GM10847 (cell line): ENCODE measurements around the gene NOL9.

Experiments
- POLR2A ChIP-seq: IDR thresholded peaks from 2 replicates; pipeline ENCODE4 v1.6.1; 2011; ENCODE audit not compliant: insufficient read length; ENCODE audit errors: extremely low read depth

NOL9 gene

DNA sequence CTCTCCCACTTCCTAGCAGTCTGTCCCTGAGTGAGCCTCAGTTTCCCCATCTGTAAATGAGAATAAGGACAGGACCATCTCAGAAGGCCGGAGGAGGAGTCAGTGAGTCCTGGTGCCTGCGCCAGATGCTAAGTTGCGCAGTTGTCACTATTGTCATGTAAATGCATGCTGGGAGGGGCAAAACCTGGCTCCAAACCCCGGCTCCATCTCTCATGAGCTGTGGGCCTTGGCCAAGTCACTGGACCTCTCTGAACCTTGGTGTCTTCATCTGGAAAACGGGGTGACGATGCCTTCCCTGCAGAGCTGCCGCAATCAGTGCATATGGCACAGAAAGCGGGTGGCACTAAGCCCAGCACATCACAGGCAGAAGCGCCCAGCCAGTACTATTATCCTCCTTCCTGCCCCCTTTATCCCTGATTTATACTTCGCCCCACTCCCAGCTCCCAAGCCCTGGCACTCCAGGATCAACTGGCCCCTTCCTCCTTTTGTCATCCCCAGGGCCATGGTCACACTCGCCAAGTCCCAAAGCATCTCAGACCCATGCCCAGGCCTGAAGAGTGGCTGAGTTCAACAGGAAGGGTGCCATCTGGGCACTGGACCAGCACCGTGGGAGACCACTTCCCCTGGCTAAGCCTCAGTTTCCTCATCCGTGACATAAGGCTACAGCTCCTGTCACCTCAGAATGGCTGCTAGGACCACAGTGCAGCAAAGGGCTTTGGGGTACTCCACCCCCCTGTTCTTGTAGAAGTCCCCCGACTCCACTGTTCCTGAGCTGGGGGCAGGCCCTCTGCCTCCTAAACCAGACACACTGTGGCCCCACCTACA lies 58.6 kb downstream of the NOL9 start:
- no peak for TF ChIP-seq POLR2A

DNA sequence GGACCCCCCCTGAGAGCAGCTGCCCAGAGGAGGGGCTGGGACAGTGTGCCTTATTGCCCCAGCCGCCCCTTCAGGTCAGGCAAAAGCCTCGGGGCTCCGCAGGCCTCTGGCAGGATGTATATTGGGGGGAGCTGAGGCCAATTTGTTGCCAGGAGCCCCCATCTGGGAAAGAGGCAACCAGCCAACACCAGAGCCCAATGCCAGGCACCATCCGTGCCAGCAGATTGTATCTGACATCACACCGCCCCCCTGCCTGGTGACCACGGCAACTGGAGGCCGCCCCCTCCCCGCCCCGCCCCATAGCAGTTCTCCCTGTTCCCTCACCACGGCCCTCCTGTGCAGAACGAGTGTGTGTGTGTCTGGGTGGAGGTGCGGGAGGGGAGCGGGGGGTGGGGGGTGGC lies 59.3 kb downstream of the NOL9 start:
- no peak for TF ChIP-seq POLR2A

DNA sequence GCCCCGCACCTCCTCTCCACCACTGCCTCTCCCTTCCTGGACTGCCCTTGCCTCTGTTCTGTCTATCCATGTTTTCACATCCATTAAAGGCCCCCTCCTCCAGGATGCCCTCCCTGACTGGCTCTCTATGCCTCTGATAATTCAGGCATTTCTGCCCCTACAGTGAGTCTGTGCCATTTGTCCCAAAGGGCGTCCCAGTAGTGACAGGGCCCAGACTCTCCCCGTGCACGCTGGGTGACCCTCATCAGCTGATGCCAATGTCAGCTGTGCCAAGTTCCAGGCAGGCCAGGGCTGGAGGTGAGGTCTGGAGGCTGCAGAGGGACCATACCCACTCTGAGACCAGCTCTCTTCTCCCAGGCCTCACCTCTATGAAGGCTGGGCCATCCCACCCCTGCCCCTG lies 59.7 kb downstream of the NOL9 start:
- no peak for TF ChIP-seq POLR2A

DNA sequence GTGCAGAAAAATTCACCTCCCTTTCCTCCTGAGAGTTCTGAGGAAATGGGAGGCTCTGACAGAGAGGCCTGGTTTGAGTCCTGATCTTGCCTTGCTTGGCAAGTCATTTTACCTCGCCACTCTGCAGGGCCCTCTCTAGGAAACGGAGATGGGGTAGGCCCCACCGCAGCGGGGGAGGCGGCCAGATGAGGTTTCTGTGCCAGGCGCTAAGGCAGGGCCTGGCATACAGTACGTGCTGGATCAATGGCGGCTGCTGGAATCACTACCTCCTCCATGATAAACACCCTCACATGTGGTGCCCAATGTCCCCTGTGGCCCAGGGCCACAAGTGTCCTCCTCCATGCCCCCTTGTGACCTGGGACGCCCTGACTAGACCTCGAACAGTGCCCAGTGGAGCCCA lies 62.3 kb downstream of the NOL9 start:
- TF ChIP-seq POLR2A: no peak

DNA sequence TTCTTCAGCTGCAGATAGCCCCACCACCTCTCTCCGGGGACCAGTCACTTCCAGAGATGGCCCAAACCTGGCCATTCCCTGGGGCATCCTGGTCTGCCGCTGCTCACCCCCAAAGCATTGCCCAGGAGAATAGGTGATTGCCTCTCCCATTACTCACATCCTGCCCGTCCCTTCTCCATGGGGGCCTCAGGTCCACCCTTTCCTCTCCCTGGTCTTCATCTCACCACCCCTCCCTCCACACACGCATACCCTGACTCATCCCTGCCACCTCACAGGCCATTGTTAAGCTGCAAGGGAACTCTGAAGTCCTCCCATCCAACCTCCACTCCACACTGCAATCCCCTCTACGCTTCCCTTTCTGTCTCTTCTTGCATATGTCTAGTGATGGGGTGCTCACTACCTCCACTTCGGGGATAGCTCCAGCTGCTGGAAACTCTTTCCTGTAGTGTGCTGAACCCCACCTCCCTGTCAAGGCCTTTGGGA lies 62.8 kb downstream of the NOL9 start, which contains the start of gene PLEKHG5:
Gene PLEKHG5, minus strand, starts transcription at position 188 of the 483 bp plus-strand sequence. CDS start 14,096 bp downstream, outside the sequence.
- TF ChIP-seq POLR2A: no peak

DNA sequence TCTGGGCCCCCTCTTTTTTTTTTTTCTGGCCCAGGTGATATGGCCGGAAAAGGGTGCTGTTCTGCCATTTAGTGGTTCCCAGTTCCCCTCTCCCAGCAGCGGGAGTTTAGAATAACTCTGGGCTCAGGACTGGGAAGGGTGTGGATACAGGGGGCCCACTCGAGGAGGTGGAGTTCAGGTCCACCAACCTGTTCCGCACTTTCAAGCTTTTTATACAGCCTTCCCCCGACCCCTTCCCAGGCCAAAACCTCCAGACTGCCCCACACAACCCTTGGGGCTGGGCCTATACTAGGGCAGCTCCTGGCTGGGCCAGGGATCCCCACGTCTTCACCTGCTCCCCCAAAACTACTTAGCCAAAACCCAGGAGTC lies 63.2 kb downstream of the NOL9 start:
- no peak for TF ChIP-seq POLR2A

DNA sequence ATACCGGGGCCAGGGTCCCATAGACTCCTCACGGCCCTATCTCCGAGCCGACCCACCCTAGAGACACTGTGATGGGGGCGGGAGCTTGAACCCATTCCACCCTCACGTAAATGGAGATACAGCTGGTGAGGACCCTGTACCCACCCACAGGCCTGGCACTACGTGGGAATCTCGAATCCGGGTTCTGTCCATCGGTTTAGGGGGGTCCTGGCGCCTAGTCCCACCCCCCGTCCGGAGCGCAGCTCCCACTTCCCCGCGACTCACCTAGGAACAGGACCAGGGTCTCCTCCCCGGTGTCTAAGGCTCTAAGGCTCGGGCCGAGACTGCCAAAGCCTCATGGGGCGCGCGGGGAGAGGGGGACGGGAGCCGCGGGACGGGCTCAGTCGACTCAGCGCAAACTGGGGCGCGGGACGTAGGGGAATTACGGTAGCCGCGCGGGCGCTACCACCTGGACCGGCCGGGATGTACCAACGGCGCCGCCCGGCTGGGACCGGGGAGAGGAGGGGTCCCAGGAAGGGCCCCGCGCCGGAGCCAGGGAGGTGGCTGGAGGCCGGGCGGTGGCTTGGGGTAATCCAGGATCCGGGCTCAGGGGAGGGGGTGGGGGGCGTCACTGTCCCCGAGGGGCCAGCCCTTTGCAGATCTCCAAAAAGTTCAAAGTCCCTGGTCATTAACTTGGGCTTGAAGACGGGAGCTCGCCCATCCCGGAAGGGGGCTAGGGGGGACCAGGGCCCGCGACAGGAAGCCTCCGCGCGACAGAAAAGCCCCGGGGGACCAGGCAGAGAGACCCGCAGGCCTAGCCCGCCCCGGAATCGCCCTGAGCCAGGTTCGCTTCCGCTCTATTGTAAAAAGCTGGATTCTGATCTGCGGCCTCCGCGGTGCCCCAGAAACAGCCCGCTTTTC lies 63.9 kb downstream of the NOL9 start:
- peak; percentile 46 for TF ChIP-seq POLR2A

DNA sequence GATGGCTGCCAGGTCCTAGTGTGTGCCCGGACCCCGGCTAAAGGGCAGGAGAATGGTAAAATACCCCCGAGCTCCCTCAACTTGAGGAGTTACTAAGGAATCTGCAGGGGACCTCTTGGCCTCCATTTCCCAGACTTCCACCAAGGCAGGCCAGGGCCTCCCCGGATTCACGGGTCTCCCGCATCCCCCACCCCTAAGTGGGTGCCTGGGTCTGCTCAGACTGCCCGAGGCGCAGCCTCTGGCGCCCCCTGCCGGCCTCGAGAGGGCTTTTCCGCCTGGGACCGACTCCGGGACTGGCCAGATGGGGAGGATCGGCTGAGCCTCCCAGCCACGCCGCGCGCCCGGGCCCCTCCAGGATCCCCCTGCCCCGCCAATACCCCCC lies 64.5 kb downstream of the NOL9 start:
- peak; percentile 9 for TF ChIP-seq POLR2A

DNA sequence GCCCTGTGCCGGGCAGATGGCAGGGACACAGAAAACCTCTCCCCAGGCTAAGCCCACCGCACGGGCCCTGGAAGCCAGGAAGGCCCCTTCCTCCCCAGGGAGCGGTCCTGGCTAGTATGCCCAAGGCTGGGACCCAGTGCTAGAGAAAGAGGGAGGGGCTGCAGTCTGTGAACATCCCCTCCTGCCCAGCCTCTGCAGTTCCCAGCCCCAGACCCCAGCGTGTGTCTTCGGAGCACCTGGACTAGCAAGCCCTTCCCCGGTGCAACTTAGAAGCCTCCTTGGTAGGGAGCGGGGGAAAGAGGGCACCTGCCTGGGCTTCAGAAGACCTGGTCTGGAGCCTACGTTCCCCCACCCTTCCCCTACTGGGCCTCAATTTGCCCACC lies 64.9 kb downstream of the NOL9 start:
- TF ChIP-seq POLR2A: no peak

DNA sequence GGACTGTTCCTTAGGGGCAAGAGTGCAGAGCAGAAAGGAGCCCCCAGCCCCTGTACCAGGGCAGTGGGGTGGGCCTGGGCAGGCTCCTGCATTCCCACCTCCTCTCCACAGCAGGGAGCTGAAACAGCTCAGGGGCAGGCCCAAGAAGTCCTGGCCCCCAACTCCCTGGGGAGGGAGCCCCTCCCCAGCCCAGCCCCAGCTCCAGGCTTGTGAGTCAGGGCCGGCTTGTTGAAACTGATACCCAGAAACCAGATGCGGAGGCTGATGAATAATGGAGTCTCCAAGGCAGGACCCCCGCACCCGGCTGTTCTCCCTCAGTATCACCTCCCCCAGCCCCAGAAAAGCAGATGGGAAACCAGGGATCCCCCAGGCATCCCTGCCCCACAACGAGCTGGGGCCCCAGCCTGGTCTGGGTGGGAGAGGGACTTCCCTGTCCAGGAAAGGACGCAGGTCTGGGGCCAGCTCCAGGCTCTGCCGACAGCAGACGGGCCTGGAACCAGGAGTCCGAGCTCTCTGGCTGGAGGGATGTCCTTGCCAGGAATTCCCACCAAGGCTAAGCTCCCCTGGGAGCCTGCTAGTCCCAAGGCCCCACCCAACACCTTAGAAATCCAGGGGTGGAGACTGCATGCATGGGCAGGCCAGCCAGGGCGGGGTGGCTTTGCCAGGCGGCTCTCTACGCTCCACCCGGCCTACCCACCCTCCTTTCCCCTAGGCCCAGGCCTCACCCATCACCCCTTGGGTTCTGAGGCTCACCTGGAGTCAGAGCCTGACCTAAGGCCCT lies 65.5 kb downstream of the NOL9 start:
- TF ChIP-seq POLR2A: no peak

DNA sequence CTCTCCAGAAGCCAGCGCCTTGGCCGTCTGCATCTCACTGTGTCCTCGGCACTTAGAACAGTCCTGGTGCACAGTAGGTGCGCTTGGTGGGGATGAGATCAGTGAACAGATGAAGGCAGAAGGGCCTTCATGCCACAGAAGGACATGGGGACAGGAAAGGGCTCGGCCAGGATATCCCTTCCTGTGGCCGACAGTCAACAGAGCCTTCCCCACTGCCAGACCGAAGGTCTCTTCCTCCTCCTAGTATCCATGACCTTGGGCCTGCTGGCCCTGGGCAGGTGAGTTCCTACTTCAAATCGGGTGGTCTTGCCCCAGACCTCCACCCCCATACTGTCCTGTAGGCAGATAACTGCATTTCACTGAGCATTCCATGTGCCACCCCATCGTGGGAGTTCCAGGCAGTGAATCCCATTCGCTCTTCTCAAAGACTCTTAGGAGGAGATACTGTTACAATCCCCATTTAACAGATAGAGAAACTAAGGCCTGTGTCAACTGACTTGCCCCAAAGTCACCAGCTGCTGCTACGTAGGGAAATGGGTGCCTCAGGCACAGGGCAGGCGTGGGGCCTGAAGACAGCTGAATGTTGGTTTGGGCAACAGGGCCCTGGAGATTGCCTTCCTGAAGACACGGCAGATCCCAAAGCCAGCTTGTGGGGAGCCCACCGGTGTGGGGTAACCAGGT lies 66.4 kb downstream of the NOL9 start:
- TF ChIP-seq POLR2A: no peak

DNA sequence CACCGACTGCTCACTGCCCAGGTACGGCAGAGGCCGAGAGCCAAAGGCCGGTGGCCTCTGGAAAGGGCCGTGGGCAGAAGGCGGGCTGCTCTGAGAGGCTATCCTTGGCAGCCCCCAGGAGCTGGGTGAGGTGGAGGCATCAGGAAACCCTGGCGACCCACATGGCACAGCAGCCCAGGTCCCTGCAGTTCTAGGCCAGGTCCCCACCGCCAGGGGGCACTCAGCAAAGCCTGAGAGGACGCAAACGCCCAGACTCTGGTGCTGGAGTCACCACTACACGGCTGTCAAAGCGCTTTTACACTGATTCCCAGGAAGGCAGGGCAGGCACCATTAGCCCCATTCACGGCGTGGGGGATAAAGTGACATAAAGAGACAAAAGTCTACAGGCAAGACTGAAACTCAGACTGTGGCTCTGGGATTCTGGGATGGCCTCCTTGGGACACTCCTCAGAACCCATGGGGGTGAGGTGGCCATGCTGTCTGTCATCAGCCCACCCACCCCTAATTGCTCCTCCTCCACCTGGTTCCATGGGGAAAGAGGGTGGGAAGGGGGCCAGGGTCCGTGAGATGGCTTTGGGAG lies 67.8 kb downstream of the NOL9 start:
- no peak for TF ChIP-seq POLR2A

DNA sequence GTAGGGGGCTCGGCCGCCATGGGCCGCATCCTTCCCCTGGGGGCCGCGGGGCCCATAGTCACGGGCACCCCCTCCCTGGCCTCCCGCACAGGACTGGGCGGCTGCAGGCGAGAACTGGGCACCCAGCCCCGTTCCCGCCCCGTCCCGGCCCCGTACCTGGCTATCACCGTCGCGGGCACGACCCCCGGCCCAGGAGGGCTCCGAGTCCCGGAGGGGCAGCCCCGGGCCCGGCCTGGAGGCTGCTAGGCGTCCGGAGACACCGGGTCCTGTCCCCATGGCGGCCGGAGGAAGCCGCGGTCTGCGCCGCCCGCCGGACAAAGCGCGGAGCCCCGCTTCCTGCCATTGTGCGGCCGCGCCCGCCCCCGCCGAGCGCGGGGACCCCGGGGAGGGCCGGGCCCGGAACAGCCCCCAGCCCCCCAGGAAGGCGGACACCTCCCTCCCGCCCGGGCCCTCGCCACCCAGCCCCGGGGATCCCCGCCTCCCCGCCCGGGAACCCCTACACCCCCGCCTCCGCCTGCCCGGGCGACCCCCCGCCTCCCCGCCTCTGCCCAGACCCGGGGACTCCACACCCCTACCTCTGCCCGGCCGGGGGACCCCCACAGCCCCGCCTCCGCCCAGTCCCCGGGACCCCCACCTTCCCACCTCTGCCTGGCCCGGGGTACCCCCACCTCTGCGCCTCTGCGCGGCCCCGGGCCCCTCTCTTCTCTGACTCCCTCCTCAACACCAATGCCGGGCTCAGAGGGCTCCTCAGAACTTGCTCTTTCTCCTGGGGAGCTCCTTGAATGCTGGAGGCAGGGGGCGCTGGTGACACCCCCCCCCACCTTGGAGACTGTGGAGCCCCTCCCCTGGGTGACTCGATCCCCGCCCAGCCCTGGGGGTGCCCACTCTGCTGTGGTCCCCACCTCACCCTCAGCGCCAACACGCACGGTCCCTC lies 68.9 kb downstream of the NOL9 start:
- no peak for TF ChIP-seq POLR2A

DNA sequence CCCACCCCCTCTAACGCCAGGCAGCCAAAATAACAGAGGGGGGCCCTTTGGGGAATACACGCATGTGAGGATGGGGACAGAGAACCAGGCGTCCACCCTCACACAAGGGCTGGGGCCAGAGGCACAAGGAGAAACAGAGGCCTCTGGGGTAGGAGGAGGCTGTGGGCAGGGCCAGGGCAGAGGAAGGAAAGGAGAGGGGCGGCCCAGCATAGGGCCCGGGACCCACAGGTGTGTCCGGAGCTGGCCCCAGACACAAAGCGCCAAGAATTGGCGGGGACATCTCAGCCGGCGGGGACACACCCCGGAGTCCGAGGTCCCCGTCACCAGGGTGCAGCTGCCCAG lies 69.5 kb downstream of the NOL9 start:
- TF ChIP-seq POLR2A: no peak

DNA sequence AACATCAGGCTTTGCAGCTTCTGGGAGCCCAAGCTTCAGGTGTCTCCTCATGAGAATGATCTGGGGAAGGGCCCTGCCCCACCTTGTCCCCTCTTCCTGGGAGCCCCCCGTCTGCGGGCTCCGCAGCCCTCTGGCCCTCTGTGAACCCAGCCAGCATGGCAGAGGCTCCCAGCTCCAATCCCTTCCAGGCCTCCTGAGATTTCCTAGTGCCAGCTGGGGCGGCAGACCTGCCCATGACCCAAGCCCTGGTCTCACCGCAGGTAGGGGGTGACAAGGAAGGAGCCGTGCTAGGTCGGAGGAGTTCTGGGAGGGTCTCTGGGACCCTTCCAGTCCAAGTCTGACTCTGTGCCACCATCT lies 70.6 kb downstream of the NOL9 start:
- no peak for TF ChIP-seq POLR2A
